GM15510 (cell line): Measurements from ENCODE around the gene MEIS1.

Experiments
- POLR2A ChIP-seq: IDR thresholded peaks from 3 replicates; pipeline ENCODE4 v1.6.1; 2011; ENCODE audit warnings: borderline replicate concordance; ENCODE audit not compliant: insufficient read length; ENCODE audit errors: extremely low read depth

The MEIS1 gene

GRCh38 chr2:66497431-66498288 lies 62.7 kb downstream of the MEIS1 start:
- TF ChIP-seq POLR2A: no peak

GRCh38 chr2:66498289-66498975 lies 63.5 kb downstream of the MEIS1 start:
- TF ChIP-seq POLR2A: no peak

- TF ChIP-seq POLR2A: no peak
Measured at GRCh38 chr2:66501267-66501666, 66.3 kb downstream of the MEIS1 start.

- no peak for TF ChIP-seq POLR2A
Measured at GRCh38 chr2:66506265-66506664, 71.3 kb downstream of the MEIS1 start.

- no peak for TF ChIP-seq POLR2A
Measured at GRCh38 chr2:66507673-66508201, 72.8 kb downstream of the MEIS1 start.

- no peak for TF ChIP-seq POLR2A
Measured at GRCh38 chr2:66508484-66509071, 73.7 kb downstream of the MEIS1 start.

- TF ChIP-seq POLR2A: no peak
Measured at GRCh38 chr2:66509326-66509811, 74.4 kb downstream of the MEIS1 start.

- no peak for TF ChIP-seq POLR2A
Measured at GRCh38 chr2:66512626-66513025, 77.7 kb downstream of the MEIS1 start.

- no peak for TF ChIP-seq POLR2A
Measured at GRCh38 chr2:66515743-66516142, 80.8 kb downstream of the MEIS1 start.

- TF ChIP-seq POLR2A: no peak
Measured at GRCh38 chr2:66516499-66516898, 81.6 kb downstream of the MEIS1 start.

- TF ChIP-seq POLR2A: no peak
Measured at GRCh38 chr2:66517772-66518171, 82.8 kb downstream of the MEIS1 start.

- TF ChIP-seq POLR2A: no peak
Measured at GRCh38 chr2:66519264-66519843, 84.4 kb downstream of the MEIS1 start.

GRCh38 chr2:66521291-66521922 lies 86.5 kb downstream of the MEIS1 start:
- TF ChIP-seq POLR2A: no peak
